ENCODE measurements around the gene SH3RF1.

DNA sequence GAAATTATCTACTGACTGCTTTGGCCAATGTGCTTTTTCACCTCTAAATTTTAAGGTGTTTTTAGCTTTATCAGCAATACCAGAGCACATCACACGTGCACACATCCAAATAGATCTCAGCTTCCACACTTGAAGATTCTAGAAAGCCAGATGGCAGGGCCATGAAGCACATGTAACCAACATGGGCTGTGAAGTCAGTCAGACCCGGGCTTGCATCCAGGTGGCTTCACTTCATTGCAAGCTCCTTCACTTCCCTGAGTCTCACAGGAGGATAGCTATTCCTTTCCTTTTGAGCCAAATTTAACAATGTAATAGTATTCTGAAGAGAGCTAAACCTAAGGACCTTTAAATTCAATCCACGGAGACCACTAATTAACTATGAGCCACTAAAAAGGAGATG is 86.5 kb downstream of the SH3RF1 start:
- TF ChIP-seq POLR2A (IDR thresholded peaks at IDR 0.05) = no peak
- TF ChIP-seq, protein P1, sequence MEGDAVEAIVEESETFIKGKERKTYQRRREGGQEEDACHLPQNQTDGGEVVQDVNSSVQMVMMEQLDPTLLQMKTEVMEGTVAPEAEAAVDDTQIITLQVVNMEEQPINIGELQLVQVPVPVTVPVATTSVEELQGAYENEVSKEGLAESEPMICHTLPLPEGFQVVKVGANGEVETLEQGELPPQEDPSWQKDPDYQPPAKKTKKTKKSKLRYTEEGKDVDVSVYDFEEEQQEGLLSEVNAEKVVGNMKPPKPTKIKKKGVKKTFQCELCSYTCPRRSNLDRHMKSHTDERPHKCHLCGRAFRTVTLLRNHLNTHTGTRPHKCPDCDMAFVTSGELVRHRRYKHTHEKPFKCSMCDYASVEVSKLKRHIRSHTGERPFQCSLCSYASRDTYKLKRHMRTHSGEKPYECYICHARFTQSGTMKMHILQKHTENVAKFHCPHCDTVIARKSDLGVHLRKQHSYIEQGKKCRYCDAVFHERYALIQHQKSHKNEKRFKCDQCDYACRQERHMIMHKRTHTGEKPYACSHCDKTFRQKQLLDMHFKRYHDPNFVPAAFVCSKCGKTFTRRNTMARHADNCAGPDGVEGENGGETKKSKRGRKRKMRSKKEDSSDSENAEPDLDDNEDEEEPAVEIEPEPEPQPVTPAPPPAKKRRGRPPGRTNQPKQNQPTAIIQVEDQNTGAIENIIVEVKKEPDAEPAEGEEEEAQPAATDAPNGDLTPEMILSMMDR (IDR thresholded peaks at IDR 0.05) = no peak

Data from body of pancreas (tissue), 4 donors.